CD4-positive, alpha-beta T cell (primary cell): ENCODE data around the gene PRCP. TPM values are rescaled to one million over a fixed set of nuclear protein-coding genes. Genes with fewer than 3 reads are reported as not detected.

Source experiments
- ATAC-seq: fragments of 200-7000 bp; cut with Tn5 transposase; one replicate; pipeline ENCODE4 v1.10.0; 2022; ENCODE audit warnings: mild to moderate bottlenecking; ENCODE audit not compliant: poor library complexity
- CTCF ChIA-PET: fragments of 350-600 bp; sonication (Branson Sonifier 250); formaldehyde crosslinking; loops from one replicate; lab custom pipeline; 2021; ENCODE audit warnings: antibody characterized with exemption, inconsistent platforms; lab: Charles Lee
- POLR2A ChIA-PET: fragments of 350-600 bp; sonication (Branson Sonifier 250); formaldehyde crosslinking; loops from one replicate; lab custom pipeline; 2021; ENCODE audit warnings: antibody characterized with exemption, inconsistent platforms; lab: Charles Lee
- DNase-seq, 14 experiments: peaks; one replicate each; pipeline ENCODE4 v3.0.0-alpha.2; 2013 to 2020; ENCODE audit warnings: mixed read lengths in 2 of 14
- H3K27ac ChIP-seq, 2 donors: one replicate each; pipeline versions ENCODE4 v1.5.1 to v1.7.0; 2013; ENCODE audit warnings: low read length in 2 of 2, low read depth in 1 of 2, mild to moderate bottlenecking in 1 of 2
- H3K27me3 ChIP-seq, 2 experiments: 1 replicate in 1 of 2; 2 replicates in 1 of 2; pipeline versions ENCODE4 v1.6.1 to v1.7.0; 2013; ENCODE audit warnings: low read length in 2 of 2, control low read depth in 1 of 2, mild to moderate bottlenecking in 1 of 2, moderate library complexity in 1 of 2; ENCODE audit not compliant: insufficient read depth in 2 of 2, control insufficient read depth in 1 of 2
- H3K36me3 ChIP-seq: one replicate; pipeline ENCODE4 v1.6.1; 2013; ENCODE audit warnings: low read length, control low read depth; ENCODE audit not compliant: insufficient read depth
- H3K4me1 ChIP-seq: one replicate; pipeline ENCODE4 v1.6.1; 2013; ENCODE audit warnings: low read length, control low read depth; ENCODE audit not compliant: insufficient read depth
- H3K4me3 ChIP-seq: one replicate; pipeline ENCODE4 v1.5.1; 2013; ENCODE audit warnings: mild to moderate bottlenecking, low read length, moderate library complexity
- H3K9me3 ChIP-seq, 2 experiments: 1 replicate in 1 of 2; 2 replicates in 1 of 2; pipeline versions ENCODE4 v1.6.1 to v1.7.0; 2013; ENCODE audit warnings: low read length in 2 of 2, mild to moderate bottlenecking in 2 of 2, control low read depth in 1 of 2, moderate library complexity in 1 of 2; ENCODE audit not compliant: control insufficient read depth in 1 of 2, insufficient read depth in 1 of 2
- H3K27ac Mint-ChIP-seq: one replicate; pipeline ENCODE4 v1.8.0; 2020; ENCODE audit warnings: mixed read lengths
- H3K27me3 Mint-ChIP-seq: one replicate; pipeline ENCODE4 v1.8.0; 2021; ENCODE audit warnings: mixed read lengths
- H3K36me3 Mint-ChIP-seq: one replicate; pipeline ENCODE4 v1.8.0; 2021; ENCODE audit warnings: low read depth, mixed read lengths
- H3K4me1 Mint-ChIP-seq: one replicate; pipeline ENCODE4 v1.8.0; 2021; ENCODE audit warnings: low read depth, mixed read lengths
- H3K4me3 Mint-ChIP-seq: one replicate; pipeline ENCODE4 v1.8.0; 2020; ENCODE audit warnings: mild to moderate bottlenecking, mixed read lengths
- H3K9me3 Mint-ChIP-seq: one replicate; pipeline ENCODE4 v1.8.0; 2020; ENCODE audit warnings: mixed read lengths
- CTCF ChIP-seq: fragments of 200-600 bp; IDR thresholded peaks from one replicate; pipeline ENCODE4 v1.8.0; 2022; ENCODE audit warnings: antibody characterized with exemption, mild to moderate bottlenecking
- intact Hi-C, 2 experiments: fragments of 100-400 bp; cut with DNase I in 1 of 2; cut with micrococcal nuclease in 1 of 2; formaldehyde crosslinking; loops; one replicate each; pipeline versions ENCODE4 v1.15.1 to v1.9.0; 2023 to 2025; cut with DNase I, micrococcal nuclease
- total RNA-seq, 174 experiments: library from RNA in 2 of 174; stranded (reverse) in 2 of 174; gene quantifications; one replicate each; pipeline ENCODE4 v1.2.3 and lab custom pipeline; 2021 to 2026

The PRCP gene
- total RNA-seq, 2 experiments from 2014 or later, result 13.7 to 16.0 TPM

DNA sequence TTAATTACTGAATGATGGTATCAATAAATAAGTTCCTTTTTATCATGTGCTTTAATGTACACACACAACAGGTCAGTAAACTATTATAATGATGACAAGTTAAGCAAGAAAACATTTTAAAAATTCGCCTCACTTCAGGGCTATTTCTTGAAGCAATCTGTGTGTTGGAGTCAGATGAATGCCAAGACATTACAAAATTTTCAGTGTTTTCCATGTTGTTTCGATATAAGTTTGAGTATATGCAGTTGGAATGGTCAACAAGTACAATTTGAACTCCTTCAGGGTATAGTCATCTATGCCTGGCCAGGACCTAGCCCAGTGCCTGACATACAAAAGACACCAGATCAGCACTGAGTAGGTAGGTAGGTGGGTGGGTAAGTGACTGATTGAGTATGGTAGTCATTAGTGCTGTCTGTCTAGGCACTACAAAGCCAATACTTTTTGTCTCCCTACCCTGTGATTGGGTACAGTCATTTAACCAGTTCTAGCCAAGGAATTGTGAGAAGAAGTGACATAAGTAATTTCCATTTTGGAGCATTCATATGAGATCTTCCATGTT lies 7.5 kb downstream of the PRCP start:
- CTCF ChIA-PET, result no interaction called here
- ATAC-seq (no peak), DNase-seq (no peak)
- Histone ChIP-seq H3K27ac (no peak overlapping the region), H3K4me3 (no peak overlapping the region), H3K36me3 (no peaks in the 10 kb centered on the region), H3K27me3 (no peaks in the 10 kb centered on the region), H3K9me3 (no peaks in the 10 kb centered on the region), H3K4me1 (no peaks in the 10 kb centered on the region)
- no peaks in the 10 kb centered on the region for H3K36me3 Mint-ChIP-seq
- H3K27me3 Mint-ChIP-seq, result no peaks in the 10 kb centered on the region
- POLR2A ChIA-PET, result interaction anchor here (1.3 kb wide), 1 partner anchor 8 kb away, joined by 4 read pairs; the partner anchor contains the start of gene PRCP
- no peak overlapping the region for H3K4me3 Mint-ChIP-seq
- TF ChIP-seq CTCF, result no peak
- peaks cover 16% of the 10 kb centered on the region for H3K4me1 Mint-ChIP-seq
- no peaks in the 10 kb centered on the region for H3K9me3 Mint-ChIP-seq
- intact Hi-C loops, result no loop called here
- no peak overlapping the region for H3K27ac Mint-ChIP-seq

- H3K36me3 Mint-ChIP-seq, result no peaks in the 10 kb centered on the region
- no peak overlapping the region for H3K4me3 ChIP-seq
- TF ChIP-seq CTCF, result no peak
- H3K9me3 Mint-ChIP-seq, result no peaks in the 10 kb centered on the region
- ChIA-PET POLR2A (interaction anchor here (1.1 kb wide), 1 partner anchor 11 kb away, joined by 4 read pairs; the partner anchor contains the start of gene DDIAS), CTCF (interaction anchor here (1.5 kb wide), 1 partner anchor 30 kb away, joined by 4 read pairs; no protein-coding TSS in a partner anchor)
- no peak overlapping the region for H3K27ac ChIP-seq
- H3K4me1 ChIP-seq, result no peaks in the 10 kb centered on the region
- no peak for ATAC-seq
- intact Hi-C loops, result no loop called here
- H3K4me1 Mint-ChIP-seq, result peaks cover 17% of the 10 kb centered on the region
- no peaks in the 10 kb centered on the region for H3K9me3 ChIP-seq
- H3K27me3 Mint-ChIP-seq, result no peaks in the 10 kb centered on the region
- H3K4me3 Mint-ChIP-seq, result no peak overlapping the region
- H3K27me3 ChIP-seq, result no peaks in the 10 kb centered on the region
- no peak for DNase-seq
- H3K36me3 ChIP-seq, result no peaks in the 10 kb centered on the region
- H3K27ac Mint-ChIP-seq, result no peak overlapping the region
These were observed 9.3 kb downstream of the PRCP start for GRCh38 chr11:82890936-82891335.

- H3K9me3 ChIP-seq, result no peaks in the 10 kb centered on the region
- Mint-ChIP-seq H3K9me3 (no peaks in the 10 kb centered on the region), H3K27ac (no peak overlapping the region), H3K36me3 (no peaks in the 10 kb centered on the region), H3K4me3 (no peak overlapping the region), H3K4me1 (peaks cover 10% of the 10 kb centered on the region), H3K27me3 (no peaks in the 10 kb centered on the region)
- DNase-seq, result no peak
- H3K27me3 ChIP-seq, result no peaks in the 10 kb centered on the region
- ChIA-PET CTCF (interaction anchor here (1.5 kb wide), 1 partner anchor 31 kb away, joined by 4 read pairs; no protein-coding TSS in a partner anchor), POLR2A (interaction anchor here (1.5 kb wide), 1 partner anchor 10 kb away, joined by 4 read pairs; the partner anchor contains the start of gene PRCP)
- ATAC-seq, result no peak
- no peak overlapping the region for H3K27ac ChIP-seq
- no peaks in the 10 kb centered on the region for H3K4me1 ChIP-seq
- H3K36me3 ChIP-seq, result no peaks in the 10 kb centered on the region
- no peak overlapping the region for H3K4me3 ChIP-seq
- intact Hi-C loops, result no loop called here
- TF ChIP-seq CTCF, result no peak
These were observed 10.3 kb downstream of the PRCP start for GRCh38 chr11:82890002-82890341.
